ENCODE data around the gene RAB39B. TPM values are rescaled to one million over a fixed set of nuclear protein-coding genes. Genes with fewer than 3 reads are reported as not detected.
"Not testable (repeated sequence)": the region's sequence is repeated elsewhere in the genome, so short reads cannot be mapped to it uniquely, and the experiment has no call there.

RAB39B gene, protein sequence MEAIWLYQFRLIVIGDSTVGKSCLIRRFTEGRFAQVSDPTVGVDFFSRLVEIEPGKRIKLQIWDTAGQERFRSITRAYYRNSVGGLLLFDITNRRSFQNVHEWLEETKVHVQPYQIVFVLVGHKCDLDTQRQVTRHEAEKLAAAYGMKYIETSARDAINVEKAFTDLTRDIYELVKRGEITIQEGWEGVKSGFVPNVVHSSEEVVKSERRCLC
- polyA plus RNA-seq (ENCODE audit: insufficient read length in 4 of 4), result 1 to 10 TPM; 2.8 to 3.3 (median 3.1) TPM

DNA sequence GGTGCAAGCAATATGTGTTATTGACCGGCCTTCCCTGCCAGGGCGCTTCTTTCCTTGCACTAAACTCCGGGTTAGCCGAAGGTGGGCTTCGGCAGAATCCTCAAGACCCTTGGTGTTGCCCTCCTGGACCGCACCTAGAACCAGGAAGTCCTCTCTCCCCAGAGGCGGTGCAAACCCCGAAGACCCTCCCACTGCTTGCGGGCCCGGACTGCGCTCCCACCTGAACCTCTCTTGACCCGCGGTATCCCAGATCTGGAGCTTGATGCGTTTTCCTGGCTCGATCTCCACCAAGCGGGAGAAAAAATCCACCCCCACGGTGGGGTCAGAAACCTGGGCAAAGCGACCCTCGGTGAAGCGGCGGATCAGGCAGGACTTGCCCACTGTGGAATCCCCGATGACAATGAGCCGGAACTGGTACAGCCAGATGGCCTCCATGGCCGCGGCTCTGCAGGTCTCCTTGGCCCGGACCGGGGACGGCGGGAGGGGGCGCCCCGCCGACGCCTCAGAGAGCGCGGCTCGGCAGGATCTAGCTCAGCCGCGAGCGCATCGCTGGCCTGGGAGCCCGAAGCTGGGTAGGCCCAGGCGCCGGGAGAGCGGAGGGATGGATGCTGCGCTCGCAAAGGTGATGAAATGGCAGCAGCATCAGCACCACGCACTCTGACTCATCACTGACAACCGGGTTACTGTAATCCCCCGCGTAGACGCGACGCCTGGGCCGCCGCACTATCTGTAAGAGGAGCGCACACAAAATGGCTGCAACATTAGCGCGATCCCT lies at the start of gene RAB39B:
Gene RAB39B (minus strand): TSS at position 638 of the 775 bp plus-strand sequence. CDS start 203 bp downstream, at position 435.
- peak in 2 of 4 donors; percentile 4 to 12 for DNase-seq (ENCODE audit: low read depth in 4 of 4, low spot score in 2 of 4)

DNA sequence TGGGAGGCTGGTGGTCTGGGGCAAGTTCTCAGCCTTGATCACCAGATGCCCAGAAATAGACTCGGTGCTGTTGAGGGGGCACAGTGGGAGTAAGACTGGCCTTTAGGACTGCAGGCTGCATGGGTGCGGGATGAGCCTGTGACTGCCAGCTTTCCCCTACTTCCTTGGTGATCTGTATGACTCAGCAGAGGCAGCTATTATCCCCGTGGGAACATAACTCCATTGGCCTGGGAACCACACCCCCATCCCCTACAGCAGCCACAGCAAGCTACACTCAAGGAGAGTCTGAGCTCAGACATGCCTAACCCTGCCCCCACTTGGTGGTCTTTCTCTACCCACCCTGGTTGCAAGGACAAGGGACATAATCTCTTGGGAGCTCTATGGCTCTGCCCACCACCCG lies 49.5 kb upstream of the RAB39B start:
- no peak for DNase-seq (ENCODE audit: low read depth in 4 of 4, low spot score in 2 of 4)

DNA sequence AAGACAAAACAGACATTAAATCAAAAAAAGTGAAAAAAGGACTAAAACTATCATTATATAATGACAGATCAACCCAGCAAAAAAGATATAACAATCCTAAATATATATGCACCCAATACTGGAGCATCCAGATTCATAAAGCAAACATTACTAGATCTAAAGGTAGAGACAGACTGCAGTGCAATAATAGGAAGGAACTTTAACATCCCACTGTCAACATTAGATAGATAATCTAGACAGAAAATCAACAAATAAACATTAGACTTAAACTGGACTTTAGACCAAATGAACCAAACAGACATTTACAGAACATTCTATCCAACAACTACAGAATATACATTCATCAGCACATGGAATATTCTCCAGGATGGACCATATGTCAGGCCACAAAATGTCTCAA lies 29.5 kb upstream of the RAB39B start:
- DNase-seq (ENCODE audit: low read depth in 4 of 4, low spot score in 2 of 4), result no peak

DNA sequence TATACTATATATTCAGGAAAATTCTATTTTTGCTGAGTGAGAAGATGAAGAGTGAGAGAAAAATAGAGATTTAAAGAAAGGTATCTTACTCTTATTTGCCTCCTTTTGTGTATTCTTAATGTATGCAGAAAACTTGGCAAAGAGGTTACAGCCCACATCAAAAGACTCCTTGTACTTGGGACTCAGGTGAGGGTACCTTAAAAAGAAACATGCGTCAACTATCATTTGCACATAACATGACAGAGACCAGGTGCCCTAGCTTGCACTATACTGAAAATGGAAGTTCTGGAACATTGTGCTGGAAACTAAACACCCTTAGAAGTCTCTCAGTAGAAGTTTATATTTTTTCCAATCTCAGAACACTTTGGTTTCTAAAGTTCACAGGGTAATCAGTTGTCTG lies 15.6 kb upstream of the RAB39B start:
- DNase-seq (ENCODE audit: low read depth in 4 of 4, low spot score in 2 of 4), result no peak

DNA sequence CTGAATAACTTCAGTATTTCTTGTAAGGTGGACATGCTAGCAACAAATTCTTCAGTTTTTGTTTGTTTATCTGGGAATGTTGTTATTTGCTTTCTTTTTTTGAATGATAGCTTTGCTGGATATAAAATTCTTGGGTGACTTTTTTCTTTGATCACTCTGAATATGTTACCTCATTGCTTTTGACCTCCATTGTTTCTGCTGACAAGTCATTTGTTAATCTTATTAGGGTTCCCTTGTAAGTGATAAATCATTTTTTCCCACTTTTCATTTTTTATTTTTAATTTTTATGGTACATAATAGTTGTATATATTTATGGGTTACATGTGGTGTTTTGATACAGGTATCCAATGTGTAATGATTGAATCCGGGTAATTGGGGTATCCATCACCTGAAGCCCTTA lies 6.7 kb upstream of the RAB39B start:
- no peak for DNase-seq (ENCODE audit: low read depth in 4 of 4, low spot score in 2 of 4)

DNA sequence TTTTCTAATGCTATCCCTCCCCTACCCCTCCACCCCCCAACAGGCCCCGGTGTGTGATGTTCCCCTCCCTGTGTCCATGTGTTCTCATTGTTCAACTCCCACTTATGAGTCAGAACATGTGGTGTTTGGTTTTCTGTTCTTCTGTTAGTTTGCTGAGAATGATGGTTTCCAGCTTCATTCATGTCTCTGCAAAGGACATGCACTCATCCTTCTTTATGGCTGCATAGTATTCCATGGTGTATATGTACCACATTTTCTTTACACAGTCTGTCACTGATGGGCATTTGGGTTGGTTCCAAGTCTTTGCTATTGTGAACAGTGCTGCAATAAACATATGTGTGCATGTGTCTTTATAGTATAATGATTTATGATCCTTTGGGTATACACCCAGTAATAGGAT lies 3.7 kb upstream of the RAB39B start:
- not testable (repeated sequence) for DNase-seq (ENCODE audit: low read depth in 4 of 4, low spot score in 2 of 4)

DNA sequence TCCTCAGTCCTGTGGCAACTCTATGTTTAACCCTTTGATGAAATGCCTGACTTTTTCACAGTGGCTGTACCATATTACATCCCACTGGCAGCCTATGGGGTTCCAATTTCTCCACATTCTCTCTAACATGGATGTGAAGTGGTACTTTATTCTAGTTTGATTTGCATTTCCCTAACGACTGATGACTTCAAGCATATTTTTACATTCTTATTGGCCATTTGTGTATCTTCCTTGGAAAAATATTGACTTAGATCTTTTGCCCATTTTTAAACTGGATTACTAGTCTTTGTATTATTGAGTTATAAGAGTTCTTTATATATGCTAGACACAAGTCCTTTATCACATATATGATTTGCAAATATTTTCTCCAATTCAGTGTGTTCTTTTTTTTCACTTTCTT lies 2.1 kb upstream of the RAB39B start:
- DNase-seq (ENCODE audit: low read depth in 4 of 4, low spot score in 2 of 4), result no peak

DNA sequence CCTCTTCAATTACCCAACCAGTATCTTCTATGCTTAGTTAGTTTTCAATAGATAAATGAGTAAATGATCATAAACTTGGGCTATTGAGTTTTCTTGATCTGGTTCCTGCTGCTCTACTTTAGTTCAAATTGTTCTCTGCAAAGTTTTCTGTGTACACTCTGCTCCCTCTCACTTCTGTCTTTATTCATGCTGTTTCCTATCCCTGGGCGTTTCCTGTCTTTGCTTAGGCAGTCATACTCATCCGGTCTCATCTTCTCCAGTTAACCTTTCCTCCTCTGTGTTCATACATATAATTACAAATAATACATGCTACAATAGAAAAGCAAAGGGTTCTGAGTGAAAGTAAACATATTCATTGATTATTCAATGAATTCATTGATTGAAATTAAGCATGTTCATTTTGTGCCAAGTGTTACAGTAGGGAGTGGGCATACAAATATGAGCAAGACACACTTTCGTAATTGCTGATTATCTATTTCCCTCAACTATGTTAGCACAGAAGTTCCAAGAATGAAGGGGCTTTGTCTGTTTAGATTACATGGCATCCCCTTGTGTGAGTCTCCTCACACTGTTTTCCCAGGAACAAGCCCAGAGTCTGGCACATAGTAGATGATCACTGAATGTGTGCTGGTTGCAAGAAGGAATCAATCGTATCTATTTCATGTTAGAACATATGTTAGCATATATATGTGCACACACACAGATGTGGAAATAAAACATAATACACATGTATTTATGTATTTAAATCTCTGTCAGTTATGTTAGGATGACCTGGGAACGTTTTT lies 1.1 kb downstream of the RAB39B start:
- DNase-seq (ENCODE audit: low read depth in 4 of 4, low spot score in 2 of 4), result no peak

DNA sequence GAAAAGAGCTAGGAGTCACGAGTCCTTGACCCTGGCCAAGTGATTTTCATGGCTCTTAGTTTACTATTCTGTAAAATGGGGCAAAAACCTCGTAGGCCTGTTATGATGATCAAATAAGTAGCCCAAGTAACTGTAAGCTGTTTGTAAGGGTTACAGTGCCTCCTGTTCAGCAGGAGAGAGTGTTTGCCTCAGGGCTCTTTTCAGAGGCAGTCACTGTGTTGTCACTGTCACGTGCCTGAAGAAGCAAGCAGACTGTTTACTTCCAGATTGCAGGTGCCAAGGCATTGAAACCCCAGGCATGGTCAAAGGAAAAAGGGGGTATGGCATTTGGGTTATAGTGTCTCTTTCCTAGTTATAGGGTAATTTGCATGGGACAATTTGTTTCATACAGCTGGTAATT lies 4.5 kb downstream of the RAB39B start:
- DNase-seq (ENCODE audit: low read depth in 4 of 4, low spot score in 2 of 4), result no peak

DNA sequence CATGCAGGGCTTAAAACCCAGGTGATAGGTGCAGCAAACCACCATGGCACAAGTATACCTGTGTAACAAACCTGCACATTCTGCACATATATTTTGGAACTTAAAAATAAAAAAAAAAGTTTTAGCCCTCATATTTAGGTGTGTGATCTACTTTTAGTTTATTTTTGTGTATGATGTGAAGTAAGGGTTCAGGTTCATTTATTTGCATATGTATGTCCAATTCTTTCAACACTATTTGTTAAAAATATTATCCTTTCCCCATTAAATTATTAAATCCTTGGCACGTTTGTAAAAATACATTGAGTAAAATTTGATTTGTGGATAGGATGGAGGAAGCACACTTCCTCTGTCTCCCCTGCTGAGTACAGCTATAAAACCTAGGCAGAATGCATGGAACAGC lies 12.9 kb downstream of the RAB39B start:
- DNase-seq (ENCODE audit: low read depth in 4 of 4, low spot score in 2 of 4), result no peak

DNA sequence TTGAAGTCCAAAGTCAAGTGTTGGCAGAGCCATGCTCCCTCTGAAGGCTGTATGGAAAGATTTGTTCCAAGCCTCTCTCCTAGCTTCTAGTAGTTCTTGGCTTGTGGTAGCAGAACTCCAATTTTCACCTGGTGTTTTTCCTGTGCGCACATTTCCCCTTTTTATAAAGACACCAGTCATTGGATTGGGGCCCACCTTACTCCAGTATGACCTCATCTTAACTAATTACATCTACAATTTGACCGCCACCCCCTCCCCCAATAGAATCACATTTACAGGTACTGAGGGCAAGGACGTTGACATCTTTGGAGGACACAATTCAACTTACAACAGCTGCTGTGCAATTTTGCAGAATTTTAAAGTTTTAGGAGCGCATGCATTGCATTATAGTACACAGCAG lies 16.8 kb downstream of the RAB39B start:
- no peak for DNase-seq (ENCODE audit: low read depth in 4 of 4, low spot score in 2 of 4)

DNA sequence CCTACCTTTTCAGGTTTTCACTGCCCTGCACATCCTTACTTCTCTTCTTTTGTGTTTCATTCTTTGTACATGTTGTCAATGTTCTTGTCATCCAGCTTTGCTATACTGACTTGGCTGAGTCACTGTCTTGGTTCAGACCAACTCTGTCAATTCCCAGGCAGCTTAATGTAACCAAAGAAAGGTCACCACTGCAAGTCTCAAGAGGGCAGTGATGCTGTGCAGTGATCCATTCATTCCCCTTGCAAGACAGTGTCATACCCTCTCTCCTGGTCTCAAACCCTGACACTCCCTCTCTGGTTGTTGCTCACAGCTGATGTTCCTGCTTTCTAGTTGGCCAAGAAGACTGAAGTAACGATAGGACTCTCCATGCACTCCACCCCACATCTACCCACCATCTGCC lies 17.5 kb downstream of the RAB39B start:
- no peak for DNase-seq (ENCODE audit: low read depth in 4 of 4, low spot score in 2 of 4)

DNA sequence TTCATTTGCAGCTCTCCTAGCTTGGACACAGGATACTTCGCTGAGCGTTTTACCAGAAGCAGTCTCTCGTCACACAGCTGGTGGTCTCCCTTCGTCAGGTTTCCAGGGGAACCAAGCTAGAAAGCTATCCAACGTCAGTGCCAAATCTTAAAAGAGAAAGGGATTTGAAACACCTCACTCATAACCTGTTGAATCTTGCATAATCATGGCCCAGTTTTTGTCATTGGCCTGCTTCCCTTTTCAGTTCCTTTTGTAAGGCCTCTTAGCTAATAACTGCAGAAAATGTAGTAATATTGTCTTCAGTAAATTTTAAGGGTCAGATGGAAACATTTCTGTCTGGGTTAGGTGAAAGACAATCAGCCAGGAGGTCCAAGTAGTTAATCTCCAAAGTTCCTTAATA lies 22.0 kb downstream of the RAB39B start:
- DNase-seq (ENCODE audit: low read depth in 4 of 4, low spot score in 2 of 4), result no peak

DNA sequence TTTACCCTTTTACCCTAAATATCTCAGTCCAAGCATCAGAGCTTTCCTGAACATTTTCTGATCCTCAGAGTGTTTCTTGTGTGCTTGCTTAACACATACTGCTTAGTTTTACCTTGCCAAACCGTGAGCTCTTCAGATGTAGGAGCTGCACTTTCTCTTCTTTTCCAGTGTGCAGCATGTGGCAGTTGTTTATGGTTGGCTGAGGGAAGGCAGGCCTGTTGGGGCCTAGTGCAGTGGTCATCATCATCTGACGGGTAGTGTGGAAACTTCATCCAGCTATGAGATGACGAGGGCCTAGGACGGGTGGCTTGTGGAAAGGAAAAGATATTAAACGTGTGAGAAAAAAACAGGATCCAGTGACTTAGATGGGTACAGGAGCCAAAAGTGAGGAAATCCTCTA lies 26.6 kb downstream of the RAB39B start:
- DNase-seq (ENCODE audit: low read depth in 4 of 4, low spot score in 2 of 4), result no peak

DNA sequence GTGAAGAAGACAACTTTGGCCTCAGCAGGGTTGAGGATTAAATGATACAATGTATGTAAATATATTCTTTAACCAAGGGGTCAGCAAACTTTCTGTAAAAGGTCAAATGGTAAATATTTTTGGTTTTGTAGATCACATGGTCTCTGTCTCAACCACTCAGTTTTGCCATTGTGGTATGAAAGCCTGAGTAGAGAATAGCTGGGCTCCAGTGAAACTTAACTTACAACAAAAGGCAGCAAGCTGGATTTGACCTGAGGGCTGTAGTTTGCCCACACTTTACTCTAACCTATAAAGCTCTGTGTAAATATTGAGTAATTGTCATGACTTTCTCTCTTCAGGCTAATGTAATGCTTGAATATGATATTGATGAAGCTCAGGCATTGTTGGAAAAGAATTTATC lies 28.4 kb downstream of the RAB39B start:
- no peak for DNase-seq (ENCODE audit: low read depth in 4 of 4, low spot score in 2 of 4)

DNA sequence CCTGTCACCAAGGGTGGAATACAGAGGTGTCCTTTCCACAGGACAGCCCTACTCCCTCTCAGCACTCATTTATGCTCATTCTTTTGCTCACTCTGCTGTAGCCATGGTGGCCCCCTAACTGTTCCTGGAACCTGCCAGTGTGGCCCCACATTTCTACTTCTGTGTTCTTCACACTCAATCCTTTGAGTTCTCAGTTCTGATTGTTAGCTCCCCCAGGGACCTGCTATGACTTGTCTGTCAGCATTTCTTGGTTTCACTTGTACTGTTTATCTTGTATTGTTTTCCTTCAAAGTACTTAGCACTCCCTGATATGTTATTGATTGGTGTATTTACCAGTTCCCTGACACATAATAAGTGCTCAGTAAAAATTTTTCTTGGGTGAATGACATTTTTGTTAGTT lies 33.1 kb downstream of the RAB39B start:
- no peak for DNase-seq (ENCODE audit: low read depth in 4 of 4, low spot score in 2 of 4)

DNA sequence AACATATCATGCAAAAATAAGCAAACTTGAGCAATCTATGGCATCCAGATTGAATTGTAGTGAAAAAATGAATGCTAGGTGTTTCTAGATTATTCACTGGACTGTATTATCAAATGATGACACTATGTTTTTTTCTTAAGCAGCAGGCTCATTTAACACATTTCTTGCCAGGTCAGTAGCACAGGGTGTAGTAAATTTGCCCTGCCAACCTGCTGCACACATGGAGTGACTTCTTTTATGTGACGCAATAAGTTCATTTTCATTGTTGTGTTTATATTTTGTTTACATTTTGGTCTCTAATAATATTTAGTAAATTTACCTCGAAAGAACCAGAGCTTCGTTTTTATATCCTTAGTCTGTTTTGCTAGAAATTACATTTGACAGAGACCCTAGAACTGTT lies 38.5 kb downstream of the RAB39B start:
- DNase-seq (ENCODE audit: low read depth in 4 of 4, low spot score in 2 of 4), result no peak

DNA sequence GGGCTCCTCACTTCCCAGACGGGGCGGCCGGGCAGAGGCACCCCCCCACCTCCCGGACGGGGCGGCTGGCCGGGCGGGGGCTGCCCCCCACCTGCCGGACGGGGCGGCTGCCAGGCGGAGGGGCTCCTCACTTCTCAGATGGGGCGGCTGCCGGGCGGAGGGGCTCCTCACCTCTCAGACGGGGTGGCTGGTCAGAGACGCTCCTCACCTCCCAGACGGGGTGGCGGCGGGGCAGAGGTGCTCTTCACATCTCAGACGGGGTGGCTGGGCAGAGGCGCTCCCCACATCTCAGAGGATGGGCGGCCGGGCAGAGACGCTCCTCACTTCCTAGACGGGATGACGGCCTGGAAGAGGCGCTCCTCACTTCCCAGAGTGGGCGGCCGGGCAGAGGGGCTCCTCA lies 40.5 kb downstream of the RAB39B start:
- not testable (repeated sequence) for DNase-seq (ENCODE audit: low read depth in 4 of 4, low spot score in 2 of 4)

DNA sequence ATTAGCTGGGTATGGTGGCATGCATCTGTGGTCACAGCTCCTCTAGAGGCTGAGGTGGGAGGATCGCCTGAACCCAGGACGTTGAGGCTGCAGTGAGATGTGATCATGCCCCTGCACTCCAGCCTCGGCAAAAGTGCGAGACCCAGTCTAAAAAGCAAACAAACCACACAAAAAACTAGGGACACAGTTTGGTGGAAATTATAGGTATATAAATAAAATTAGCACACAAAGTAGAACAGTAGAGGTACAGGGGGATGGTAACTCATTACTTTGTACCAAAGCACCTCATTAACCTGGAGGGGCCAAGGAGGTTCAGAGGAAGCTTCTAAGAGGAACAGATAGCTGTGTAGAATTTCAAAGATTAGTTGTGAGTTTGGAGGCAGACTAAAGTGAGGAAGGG lies 42.9 kb downstream of the RAB39B start:
- DNase-seq (ENCODE audit: low read depth in 4 of 4, low spot score in 2 of 4), result no peak

DNA sequence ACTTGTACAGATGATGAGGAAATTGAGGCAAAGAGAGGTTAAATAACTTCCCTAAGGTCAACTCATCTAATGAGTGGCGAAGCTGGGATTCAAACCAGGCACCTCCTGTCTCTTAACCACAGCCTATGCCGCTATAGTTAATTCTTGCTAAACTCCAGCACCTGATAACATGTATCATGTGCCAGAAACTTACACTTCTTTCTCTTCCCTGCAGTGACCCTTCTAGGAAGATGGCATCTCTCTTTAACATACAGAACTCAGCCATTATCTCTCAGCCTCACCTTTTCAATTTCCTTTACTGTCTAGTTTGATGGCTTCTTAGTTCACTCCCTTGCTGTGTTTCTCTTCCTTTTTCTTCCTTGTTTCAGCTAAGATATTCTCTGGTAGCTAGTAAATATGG lies 45.5 kb downstream of the RAB39B start:
- DNase-seq (ENCODE audit: low read depth in 4 of 4, low spot score in 2 of 4), result no peak

DNA sequence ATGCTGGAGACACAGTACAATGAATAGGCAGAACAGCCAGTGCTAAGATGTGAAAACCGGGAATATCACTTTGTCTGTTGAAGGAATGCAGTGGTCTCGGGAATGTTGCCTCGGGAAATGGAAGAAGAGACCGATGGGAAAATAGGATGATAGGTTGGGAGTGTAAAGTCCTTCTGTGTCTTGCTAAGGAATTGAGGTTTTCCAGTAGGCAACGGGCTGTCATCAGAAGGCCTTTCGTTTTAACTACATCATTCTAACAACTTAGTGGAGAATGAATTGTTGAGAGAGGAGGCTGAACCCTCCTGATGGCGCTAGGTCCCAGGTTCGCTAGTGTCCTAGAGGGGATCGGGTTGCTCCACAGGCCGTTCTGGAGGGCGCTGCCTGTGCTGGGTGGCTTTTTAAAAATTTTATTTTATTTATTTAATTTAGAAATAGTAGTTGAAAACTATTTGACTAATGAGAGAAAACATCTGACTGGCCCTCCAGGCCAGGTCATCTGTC lies 47.3 kb downstream of the RAB39B start:
- DNase-seq (ENCODE audit: low read depth in 4 of 4, low spot score in 2 of 4), result peak in 3 of 4 donors; percentile 15 to 25 (median 19)

Measured in left renal cortex interstitium (tissue), 4 donors.